ENCODE results near the gene NLRC5.

DNA sequence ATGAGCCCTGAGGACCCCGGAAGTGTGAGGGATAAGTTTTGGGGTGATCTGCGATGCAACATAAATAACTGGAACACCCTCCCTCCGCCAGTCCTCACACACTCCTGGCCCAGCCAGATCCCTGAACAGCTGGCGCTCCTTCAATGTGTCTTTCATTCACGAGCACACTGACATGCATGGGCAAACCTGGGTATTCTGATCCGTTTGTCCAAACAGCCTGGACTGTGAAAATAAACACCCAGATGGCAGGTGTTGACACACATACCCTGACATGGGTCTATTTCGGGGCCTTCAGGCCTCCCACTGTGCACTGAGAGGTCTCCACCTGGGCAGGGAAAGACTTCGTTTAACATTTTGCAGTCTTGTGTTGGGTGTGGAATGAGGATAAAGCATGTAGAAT lies 100.0 kb downstream of the NLRC5 start:
- TF ChIP-seq CTCF (IDR thresholded peaks at IDR 0.05; ENCODE audit: insufficient read depth, low read length, poor library complexity, severe bottlenecking) (no peak), EZH2phosphoT487 (conservative IDR thresholded peaks at IDR 0.05; ENCODE audit: low read length) (no peak)
